Astrocyte (in vitro differentiated cells and primary cell): ENCODE results near the gene CHMP1B. TPM values are rescaled to one million over a fixed set of nuclear protein-coding genes. Genes with fewer than 3 reads are reported as not detected.

ENCODE experiments used
- DNase-seq: peaks from one replicate; pipeline ENCODE4 v3.0.0-alpha.2; 2010; ENCODE audit warnings: low read depth
- FAIRE-seq: peaks from 2 replicates; lab custom pipeline; 2011; peaks lifted over from hg19 to GRCh38; lab: Jason Lieb, UNC
- H2AFZ ChIP-seq: 2 replicates; pipeline ENCODE4 v1.6.0; 2012; ENCODE audit warnings: low read depth, low read length, inconsistent platforms
- H3K27ac ChIP-seq: 2 replicates; pipeline ENCODE4 v1.5.1; 2011; ENCODE audit warnings: low read depth, low read length, inconsistent platforms
- H3K27me3 ChIP-seq: 2 replicates; pipeline ENCODE4 v1.6.0; 2011; ENCODE audit warnings: low read length, inconsistent platforms; ENCODE audit not compliant: insufficient read depth
- H3K36me3 ChIP-seq: 2 replicates; pipeline ENCODE4 v1.5.1; 2011; ENCODE audit warnings: low read length, inconsistent platforms; ENCODE audit not compliant: insufficient read depth
- H3K4me1 ChIP-seq: 2 replicates; pipeline ENCODE4 v1.5.1; 2011; ENCODE audit warnings: low read length, inconsistent platforms; ENCODE audit not compliant: insufficient read depth
- H3K4me2 ChIP-seq: 2 replicates; pipeline ENCODE4 v1.6.0; 2012; ENCODE audit warnings: low read length, inconsistent platforms
- H3K4me3 ChIP-seq: 2 replicates; pipeline ENCODE4 v1.5.1; 2011; ENCODE audit warnings: low read depth, mild to moderate bottlenecking, low read length, inconsistent platforms; ENCODE audit not compliant: insufficient read depth
- H3K79me2 ChIP-seq: 2 replicates; pipeline ENCODE4 v1.6.0; 2012; ENCODE audit warnings: mild to moderate bottlenecking, low read length, inconsistent platforms; ENCODE audit not compliant: insufficient read depth
- H3K9ac ChIP-seq: 2 replicates; pipeline ENCODE4 v1.6.0; 2012; ENCODE audit warnings: mild to moderate bottlenecking, low read length, inconsistent platforms
- H3K9me3 ChIP-seq: 2 replicates; pipeline ENCODE4 v1.5.1; 2012; ENCODE audit warnings: low read depth, mild to moderate bottlenecking, low read length, inconsistent platforms; ENCODE audit not compliant: insufficient read depth
- H4K20me1 ChIP-seq: 2 replicates; pipeline ENCODE4 v1.6.0; 2012; ENCODE audit warnings: low read length, inconsistent platforms; ENCODE audit not compliant: insufficient read depth
- H3K27ac Mint-ChIP-seq: one replicate; pipeline ENCODE4 v1.8.0; 2021; ENCODE audit warnings: mild to moderate bottlenecking, mixed read lengths; ENCODE audit not compliant: unreplicated experiment
- H3K27me3 Mint-ChIP-seq: one replicate; pipeline ENCODE4 v1.8.0; 2021; ENCODE audit warnings: low read depth, mixed read lengths; ENCODE audit not compliant: unreplicated experiment
- H3K36me3 Mint-ChIP-seq: one replicate; pipeline ENCODE4 v1.8.0; 2021; ENCODE audit warnings: low read depth, mixed read lengths; ENCODE audit not compliant: unreplicated experiment
- H3K4me1 Mint-ChIP-seq: one replicate; pipeline ENCODE4 v1.8.0; 2021; ENCODE audit warnings: low read depth, mixed read lengths; ENCODE audit not compliant: unreplicated experiment
- H3K4me3 Mint-ChIP-seq: one replicate; pipeline ENCODE4 v1.8.0; 2021; ENCODE audit warnings: mild to moderate bottlenecking, moderate library complexity, mixed read lengths; ENCODE audit not compliant: unreplicated experiment
- H3K9me3 Mint-ChIP-seq: one replicate; pipeline ENCODE4 v1.8.0; 2021; ENCODE audit warnings: mild to moderate bottlenecking, mixed read lengths; ENCODE audit not compliant: unreplicated experiment
- CTCF ChIP-seq: IDR thresholded peaks from 2 replicates; pipeline ENCODE4 v1.5.1; 2011; ENCODE audit warnings: low read depth, mild to moderate bottlenecking, inconsistent platforms, low read length, moderate library complexity; ENCODE audit not compliant: insufficient read depth
- EZH2 ChIP-seq: IDR thresholded peaks from 2 replicates; pipeline ENCODE4 v1.6.1; 2012; ENCODE audit warnings: mild to moderate bottlenecking, low read length, inconsistent platforms; ENCODE audit not compliant: insufficient read depth
- total RNA-seq: library from RNA; stranded (reverse); gene quantifications from 2 replicates; pipeline ENCODE4 v1.2.1, GENCODE V29; 2021

The CHMP1B gene
- total RNA-seq, 1 donor from 2014 or later: 49.7 TPM

- Histone ChIP-seq H3K27me3 (no peaks in the 10 kb centered on the region), H3K4me2 (no peak overlapping the region), H3K36me3 (no peaks in the 10 kb centered on the region), H3K9ac (no peak overlapping the region), H3K9me3 (no peaks in the 10 kb centered on the region), H3K79me2 (no peaks in the 10 kb centered on the region), H2AFZ (no peak overlapping the region), H4K20me1 (no peaks in the 10 kb centered on the region), H3K27ac (no peak overlapping the region), H3K4me1 (no peaks in the 10 kb centered on the region), H3K4me3 (no peak overlapping the region)
- H3K4me3 Mint-ChIP-seq: no peak overlapping the region
- no peaks in the 10 kb centered on the region for H3K4me1 Mint-ChIP-seq
- H3K36me3 Mint-ChIP-seq: peaks cover 13% of the 10 kb centered on the region
- DNase-seq (no peak), FAIRE-seq (no peak)
- no peak for TF ChIP-seq EZH2
- TF ChIP-seq CTCF: no peak
- H3K27me3 Mint-ChIP-seq: peaks cover 5% of the 10 kb centered on the region
- H3K9me3 Mint-ChIP-seq: peaks cover 8% of the 10 kb centered on the region
- no peak overlapping the region for H3K27ac Mint-ChIP-seq
Observed at GRCh38 chr18:11873670-11874340, 22.6 kb downstream of the CHMP1B start.

- Mint-ChIP-seq H3K27ac (no peak overlapping the region), H3K9me3 (peaks cover 11% of the 10 kb centered on the region), H3K27me3 (peaks cover 5% of the 10 kb centered on the region), H3K4me3 (no peak overlapping the region), H3K36me3 (peaks cover 13% of the 10 kb centered on the region), H3K4me1 (no peaks in the 10 kb centered on the region)
- Histone ChIP-seq H3K27ac (no peak overlapping the region), H3K9me3 (no peaks in the 10 kb centered on the region), H4K20me1 (no peaks in the 10 kb centered on the region), H2AFZ (no peak overlapping the region), H3K4me2 (no peak overlapping the region), H3K9ac (no peak overlapping the region), H3K27me3 (no peaks in the 10 kb centered on the region), H3K4me1 (no peaks in the 10 kb centered on the region), H3K4me3 (no peak overlapping the region), H3K36me3 (no peaks in the 10 kb centered on the region), H3K79me2 (no peaks in the 10 kb centered on the region)
- FAIRE-seq (no peak), DNase-seq (no peak)
- TF ChIP-seq CTCF (no peak), EZH2 (no peak)
Observed at GRCh38 chr18:11874676-11875075, 23.5 kb downstream of the CHMP1B start.

- H3K36me3 ChIP-seq: no peaks in the 10 kb centered on the region
- Mint-ChIP-seq H3K9me3 (peaks cover 11% of the 10 kb centered on the region), H3K36me3 (peaks cover 17% of the 10 kb centered on the region), H3K4me1 (no peaks in the 10 kb centered on the region), H3K27me3 (peaks cover 5% of the 10 kb centered on the region), H3K4me3 (no peak overlapping the region), H3K27ac (no peak overlapping the region)
- no peak for FAIRE-seq
- no peaks in the 10 kb centered on the region for H3K9me3 ChIP-seq
- no peaks in the 10 kb centered on the region for H3K79me2 ChIP-seq
- no peak overlapping the region for H3K4me3 ChIP-seq
- no peak for DNase-seq
- TF ChIP-seq CTCF (no peak), EZH2 (no peak)
- H3K27ac ChIP-seq: no peak overlapping the region
- H4K20me1 ChIP-seq: no peaks in the 10 kb centered on the region
- H3K4me1 ChIP-seq: no peaks in the 10 kb centered on the region
- H3K9ac ChIP-seq: no peak overlapping the region
- H2AFZ ChIP-seq: no peak overlapping the region
- no peak overlapping the region for H3K4me2 ChIP-seq
- H3K27me3 ChIP-seq: no peaks in the 10 kb centered on the region
Observed at GRCh38 chr18:11877497-11878135, 26.4 kb downstream of the CHMP1B start.
